NCI-H345 (cell line): ENCODE measurements around the gene NEUROG1.

Experiments used
- DNase-seq: peaks from one replicate; lab custom pipeline; 2025; lab: John Stamatoyannopoulos, UW

Gene NEUROG1, protein sequence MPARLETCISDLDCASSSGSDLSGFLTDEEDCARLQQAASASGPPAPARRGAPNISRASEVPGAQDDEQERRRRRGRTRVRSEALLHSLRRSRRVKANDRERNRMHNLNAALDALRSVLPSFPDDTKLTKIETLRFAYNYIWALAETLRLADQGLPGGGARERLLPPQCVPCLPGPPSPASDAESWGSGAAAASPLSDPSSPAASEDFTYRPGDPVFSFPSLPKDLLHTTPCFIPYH

GRCh38 chr5:135535820-135536801 lies at the start of gene NEUROG1:
Gene NEUROG1, minus strand, starts transcription at chr5:135535964. Its CDS starts 274 bp downstream, at chr5:135535690.
- DNase-seq: peak; percentile 17

DNA sequence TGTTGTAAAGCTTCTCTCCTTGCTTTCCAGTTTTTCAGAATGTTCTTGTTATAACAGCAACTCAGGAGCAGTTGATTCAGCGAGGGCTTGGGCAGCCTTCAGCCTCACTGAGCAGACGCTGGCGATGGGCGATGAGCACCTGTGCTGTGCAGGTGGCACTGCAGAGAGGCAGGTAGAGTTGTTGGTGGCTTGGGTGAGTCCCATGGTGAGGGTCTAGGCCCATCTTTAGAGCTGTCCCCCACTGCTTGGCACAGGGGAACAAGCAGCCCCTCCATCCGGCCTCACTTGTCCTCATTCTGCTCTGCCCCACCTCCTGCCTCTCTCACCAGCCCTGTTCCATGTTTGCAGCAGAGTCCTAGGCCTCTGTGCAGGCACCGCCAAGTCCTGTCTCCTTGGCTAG lies 49.2 kb upstream of the NEUROG1 start:
- no peak for DNase-seq

DNA sequence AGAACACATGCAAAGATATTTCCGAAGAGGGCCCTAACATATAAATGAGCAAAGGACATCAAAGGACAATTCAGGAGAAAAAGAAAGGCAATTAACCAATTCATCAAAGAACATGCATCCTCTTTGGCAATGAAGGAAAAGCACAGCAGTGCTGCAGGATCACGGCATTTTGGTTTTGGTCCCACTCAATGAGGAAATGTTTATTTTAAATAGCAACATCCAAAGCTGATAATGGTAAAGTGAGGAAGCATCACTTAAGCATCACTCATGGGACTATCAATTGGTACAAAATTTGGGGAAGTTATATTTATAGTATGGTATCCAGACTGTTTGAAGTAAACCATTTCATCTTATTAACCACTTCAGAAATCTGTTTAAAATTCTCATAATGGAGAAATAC lies 48.5 kb upstream of the NEUROG1 start:
- DNase-seq: no peak

DNA sequence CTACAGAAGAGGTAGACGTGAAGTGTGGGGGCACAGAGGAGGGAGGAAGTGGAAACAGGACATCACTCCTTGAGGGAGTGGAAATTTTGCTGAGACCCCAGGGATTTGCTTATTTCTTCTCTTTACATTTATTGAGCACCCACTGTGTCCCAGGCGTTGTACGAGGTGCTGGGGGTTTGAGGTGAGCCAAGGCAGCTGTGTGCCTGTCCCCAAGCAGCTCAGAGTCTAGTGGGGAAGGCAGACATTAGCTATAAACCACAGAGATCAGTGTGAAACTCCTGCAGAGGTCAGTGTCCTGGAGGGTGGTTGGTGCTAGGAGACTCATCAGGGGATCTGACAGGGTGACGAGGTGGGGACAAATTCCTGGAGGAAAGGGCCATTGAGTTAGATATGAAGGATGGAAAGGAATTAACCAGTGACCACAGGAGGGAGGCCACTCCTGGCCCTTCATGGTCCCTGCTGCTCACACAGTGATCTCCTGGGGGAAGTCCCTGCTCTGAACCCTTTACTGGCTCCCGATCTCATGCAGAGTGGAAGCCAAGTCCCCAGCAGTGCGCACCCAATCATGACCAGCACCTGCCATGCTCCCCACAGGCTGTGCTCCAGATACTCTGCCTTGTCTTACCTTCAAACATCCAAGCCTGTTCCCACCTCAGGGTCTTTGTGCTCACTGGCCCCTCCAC lies 46.5 kb upstream of the NEUROG1 start:
- DNase-seq: no peak

DNA sequence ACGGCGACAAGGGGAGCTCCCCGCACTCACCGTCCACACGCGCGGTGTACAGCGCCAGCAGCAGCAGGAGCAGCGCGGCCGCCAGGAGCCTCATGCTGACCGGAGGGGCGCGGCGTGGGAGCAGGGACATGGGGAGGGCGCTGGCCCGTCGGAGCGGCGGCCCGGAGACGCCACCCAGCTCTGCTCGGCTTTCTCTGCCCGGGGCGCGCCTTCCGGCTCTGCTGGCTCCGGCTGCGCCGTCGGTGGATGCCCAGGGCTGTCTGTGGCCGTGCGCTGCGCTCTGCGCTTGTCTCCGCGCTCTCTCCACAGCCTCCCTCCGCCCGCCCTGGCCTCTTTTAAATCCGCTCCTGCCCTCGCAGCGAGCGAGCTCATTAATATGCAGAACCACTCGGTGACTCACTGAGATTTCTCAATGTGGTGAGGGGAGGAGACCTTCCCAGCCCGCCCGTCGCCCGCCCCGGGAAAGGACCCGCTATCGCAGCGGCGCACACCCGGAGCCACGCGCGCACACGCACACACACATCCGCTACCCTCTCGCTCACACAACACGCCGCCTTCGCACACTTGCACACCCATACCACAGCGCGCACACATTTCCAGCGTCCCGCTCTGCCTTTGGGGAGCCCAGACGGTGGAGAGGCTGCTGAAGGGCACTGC lies 43.0 kb upstream of the NEUROG1 start, which contains the start of gene CXCL14:
CXCL14 (minus strand) TSS at position 307 of the 657 bp plus-strand sequence; CDS start at position 94, 213 bp downstream.
- peak; percentile 41 for DNase-seq

- DNase-seq: no peak
Measured at GRCh38 chr5:135578305-135578684, 42.5 kb upstream of the NEUROG1 start.

DNA sequence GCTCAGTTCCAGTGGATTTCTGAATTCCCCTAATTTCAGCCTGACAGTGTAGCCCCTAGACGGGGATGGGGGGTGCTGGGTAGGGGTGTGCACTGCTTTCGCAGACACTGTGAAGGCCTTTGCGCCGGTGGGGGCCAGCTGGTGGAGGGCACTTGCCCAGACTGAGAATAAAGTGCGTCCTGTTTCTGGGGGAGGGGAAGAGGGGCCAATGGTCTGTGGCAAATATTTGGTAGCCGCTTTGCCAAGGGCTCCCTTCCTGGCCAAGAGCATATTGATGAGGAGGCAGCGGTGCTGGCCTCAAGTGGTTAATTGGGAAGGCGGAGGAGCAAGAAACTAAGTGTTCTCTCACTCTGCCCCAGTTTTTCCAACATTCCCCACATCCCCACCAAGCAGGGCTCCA lies 41.7 kb upstream of the NEUROG1 start:
- no peak for DNase-seq

GRCh38 chr5:135576075-135576599 lies 40.4 kb upstream of the NEUROG1 start:
- no peak for DNase-seq

DNA sequence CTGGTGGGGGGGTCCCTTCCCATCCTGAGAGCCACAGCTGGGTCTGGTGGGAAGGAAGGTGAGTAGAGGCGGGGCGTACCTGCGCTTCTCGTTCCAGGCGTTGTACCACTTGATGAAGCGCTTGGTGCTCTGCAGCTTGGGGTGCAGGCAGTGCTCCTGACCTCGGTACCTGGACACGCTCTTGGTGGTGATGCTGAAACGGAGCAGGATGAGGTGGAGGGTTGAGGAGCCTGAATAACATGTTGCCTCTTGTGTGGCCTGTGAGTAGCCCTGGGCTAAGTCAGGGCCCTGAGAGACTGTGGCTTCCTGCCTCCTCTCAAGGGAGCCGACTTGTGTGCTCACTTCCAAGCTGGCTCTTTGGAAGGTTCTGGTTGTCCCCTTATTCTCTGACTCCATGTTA lies 38.7 kb upstream of the NEUROG1 start:
- DNase-seq: no peak

GRCh38 chr5:135571902-135572301 lies 36.1 kb upstream of the NEUROG1 start:
- DNase-seq: no peak

DNA sequence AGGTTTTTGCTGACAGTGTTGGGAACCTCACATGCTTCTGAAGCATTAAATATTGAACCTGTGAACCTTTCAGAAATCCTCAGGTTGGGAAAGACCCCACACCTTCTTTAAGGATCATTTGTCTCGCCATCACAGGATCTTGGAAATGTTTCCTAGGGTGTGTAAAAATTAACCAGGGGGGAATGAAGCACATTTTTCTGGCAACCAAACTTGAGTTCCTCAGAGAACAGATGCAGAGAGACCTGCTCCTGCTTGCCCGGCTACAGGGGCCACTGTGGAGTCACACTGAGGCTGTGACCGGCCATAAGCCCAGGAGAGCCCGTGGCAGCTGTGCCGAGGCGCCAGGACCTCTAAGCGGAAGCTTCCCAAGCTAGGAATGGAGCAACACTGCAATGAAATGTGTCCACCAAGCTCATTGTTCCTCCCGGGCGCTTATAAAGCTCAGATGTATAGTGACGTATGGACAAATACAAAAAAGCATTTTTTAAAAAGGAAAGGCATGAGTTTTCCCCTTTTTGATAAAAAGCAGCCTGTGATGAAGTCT lies 35.4 kb upstream of the NEUROG1 start:
- no peak for DNase-seq

DNA sequence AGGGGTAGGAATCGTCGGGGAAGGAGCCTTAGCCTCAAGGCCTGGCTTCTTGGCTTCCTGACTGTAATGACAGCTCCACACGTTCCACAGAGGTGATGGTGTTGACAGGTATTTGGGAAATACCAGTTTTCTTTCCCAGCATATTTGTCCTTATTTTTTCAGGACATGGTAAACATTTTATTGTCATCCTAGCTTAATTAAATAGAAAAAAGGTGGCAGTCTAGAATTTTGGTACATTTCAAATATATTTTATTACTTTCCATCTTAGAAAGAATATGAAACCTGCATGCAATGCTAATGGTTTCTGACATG lies 34.6 kb upstream of the NEUROG1 start:
- DNase-seq: no peak

DNA sequence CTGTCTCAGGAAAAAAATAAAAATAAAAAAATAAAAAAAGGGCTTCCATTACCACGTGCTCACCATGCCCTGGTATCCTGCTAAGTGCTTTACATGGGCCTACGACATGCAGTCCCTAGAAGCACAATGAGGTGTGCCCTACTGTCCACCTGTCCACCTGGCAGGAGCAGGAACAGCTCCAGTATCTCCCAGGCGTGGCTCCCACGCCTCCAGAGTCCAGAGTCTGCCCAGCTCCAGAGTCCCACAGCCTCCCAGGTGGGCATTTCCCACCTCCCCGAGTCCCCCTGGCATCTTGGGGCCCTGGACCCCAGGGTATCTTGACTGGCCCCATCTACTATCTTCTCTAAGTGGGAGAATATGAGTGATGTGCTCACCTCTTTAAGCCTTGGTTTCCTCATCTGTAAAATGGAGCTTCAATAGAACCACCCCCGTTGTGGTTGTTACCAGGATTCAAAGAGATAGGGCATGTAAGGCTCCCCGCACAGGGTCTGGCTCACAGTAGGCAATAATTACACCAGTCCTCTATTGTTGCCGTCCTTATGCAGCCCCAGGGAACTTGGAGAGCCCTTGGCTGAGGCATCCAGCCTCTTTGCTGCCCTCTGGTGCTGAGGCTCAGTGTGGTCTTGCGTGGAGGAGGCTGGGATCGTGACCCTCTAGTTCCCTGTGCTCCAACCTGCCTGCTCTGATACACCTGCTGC lies 34.1 kb upstream of the NEUROG1 start:
- peak; percentile 52 for DNase-seq

DNA sequence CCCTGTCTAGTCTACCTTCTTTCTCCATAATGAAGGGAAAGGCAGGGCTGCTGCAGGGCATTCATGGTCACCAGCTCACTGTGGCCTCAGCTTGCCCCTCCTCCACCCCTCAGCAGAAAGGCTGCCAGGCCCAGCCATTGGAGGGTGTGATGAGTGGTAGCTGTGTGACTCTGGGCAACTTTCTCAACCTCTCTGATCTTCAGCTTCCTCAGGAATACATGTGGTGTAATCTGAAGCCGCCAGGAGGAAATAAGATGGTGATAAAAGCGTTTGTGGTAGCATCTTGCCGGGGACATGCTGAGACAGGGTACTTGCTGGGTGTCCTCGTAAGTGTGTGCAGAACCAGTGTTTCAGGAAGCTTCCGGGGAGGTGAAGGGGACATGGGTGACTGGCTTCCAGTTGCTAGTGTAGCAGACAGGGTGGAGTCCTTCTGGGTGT lies 33.2 kb upstream of the NEUROG1 start:
- DNase-seq: no peak

GRCh38 chr5:135568246-135568645 lies 32.5 kb upstream of the NEUROG1 start:
- DNase-seq: no peak

GRCh38 chr5:135567661-135568060 lies 31.9 kb upstream of the NEUROG1 start:
- DNase-seq: no peak

DNA sequence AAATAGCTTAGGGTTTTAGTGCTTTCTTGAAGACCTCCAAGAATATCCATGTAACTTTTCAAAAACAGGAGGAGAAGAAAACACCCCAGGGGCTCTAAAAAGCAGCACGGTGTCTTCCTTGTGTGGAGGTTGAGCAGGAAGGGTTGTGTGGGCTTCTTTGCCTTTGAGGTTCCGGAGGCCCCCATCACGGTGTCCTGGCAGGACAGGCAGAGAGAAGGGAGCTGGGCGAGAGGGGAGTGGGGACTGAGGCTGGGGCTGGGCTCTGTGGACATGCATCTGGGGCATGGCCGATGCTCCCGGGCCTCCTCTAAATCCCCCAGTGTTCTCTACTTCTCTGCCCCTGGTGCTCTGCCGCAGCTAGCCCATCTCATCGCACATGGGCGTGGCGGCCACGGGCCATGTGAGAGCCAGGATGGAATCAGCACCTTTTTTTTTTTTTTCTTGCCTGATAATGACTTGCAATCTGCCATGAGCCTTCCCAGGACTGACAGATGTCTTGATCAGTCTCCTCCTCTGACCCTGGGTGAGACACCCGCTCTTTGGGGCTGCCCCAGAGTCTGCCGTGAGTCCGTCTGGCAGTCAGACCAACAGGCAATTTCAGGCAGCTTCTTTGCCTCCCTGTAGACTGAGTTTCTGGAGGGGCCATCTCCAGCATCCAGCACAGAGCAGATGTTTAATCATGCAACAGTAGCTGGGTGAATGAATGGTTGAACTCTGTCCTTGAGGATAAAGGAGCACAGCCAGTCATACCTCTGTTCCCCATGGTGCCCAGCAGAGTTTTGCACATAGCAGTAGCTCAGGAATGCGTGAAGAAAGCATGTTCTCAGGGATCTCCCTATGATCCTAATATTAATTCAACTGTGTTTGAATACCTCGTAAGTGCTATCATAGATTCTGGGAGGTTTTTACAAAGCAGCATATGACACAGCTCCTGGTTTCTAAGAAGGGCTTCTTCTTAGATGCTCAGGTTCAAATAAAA lies 30.9 kb upstream of the NEUROG1 start:
- DNase-seq: no peak

DNA sequence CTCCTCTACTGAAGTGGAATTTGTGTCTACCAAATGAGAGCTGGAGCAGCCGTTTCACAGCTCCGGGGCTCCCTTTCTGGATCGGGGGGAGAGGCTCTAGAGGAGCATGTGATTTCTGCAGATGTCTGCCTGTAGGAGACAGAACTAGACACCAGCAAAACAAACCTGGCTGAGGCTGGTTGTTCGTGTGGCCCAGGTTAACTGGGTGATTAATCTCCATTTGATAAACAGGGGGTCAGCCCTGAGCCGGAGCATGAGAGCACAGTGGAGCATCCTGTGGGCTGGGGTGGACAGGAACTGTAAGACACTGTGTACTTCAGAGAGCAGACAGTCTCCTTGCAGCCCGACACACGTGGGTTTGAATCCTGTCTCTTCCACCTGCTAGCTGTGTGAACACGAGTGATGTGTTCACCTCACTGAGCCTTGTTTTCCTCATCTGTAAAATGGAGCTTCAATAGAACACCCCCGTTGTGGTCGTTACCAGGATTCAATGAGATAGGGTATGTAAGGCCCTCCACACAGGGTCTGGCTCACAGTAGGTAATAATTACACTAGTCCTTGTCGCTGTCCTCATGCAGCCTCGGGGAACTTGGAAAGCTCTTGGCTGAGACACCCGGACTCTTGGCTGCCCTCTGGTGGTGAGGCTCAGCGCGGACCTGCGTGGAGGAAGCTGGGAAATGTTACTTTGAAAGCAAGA lies 30.1 kb upstream of the NEUROG1 start:
- DNase-seq: peak; percentile 46

DNA sequence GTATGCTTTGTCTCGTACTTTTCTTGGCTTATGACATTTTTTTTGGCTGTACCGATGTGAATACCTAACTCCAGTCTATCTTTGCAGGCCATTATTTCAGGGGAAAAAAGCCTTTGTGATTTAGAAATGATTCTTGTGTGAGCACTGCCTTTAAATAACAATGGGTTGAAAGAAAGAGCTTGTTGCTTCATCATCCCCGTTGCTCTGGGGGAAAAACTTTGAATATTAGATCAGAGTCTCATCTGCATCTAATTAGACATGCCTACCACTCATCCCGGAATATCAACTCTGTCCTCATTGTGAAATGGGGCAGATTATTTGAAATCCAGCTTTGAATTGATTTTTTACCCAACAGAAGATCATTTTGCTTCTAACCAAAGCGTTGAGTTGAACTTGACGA lies 29.5 kb upstream of the NEUROG1 start:
- no peak for DNase-seq
